Liver (tissue), 3 donors: ENCODE measurements around the gene RPH3AL.

Experiments
- CTCF ChIP-seq: fragments of 150-350 bp; IDR thresholded peaks from 2 replicates; pipeline ENCODE4 v1.5.1; 2017; ENCODE audit warnings: improper control_type of control experiment, low read depth, low read length; ENCODE audit not compliant: missing input control
- GABPA ChIP-seq, 2 donors: IDR thresholded peaks in 1 of 2; conservative IDR thresholded peaks in 1 of 2; 2 replicates each; pipeline ENCODE4 v1.6.1; 2016; ENCODE audit warnings: antibody characterized with exemption in 2 of 2, mild to moderate bottlenecking in 1 of 2, moderate library complexity in 1 of 2
- REST ChIP-seq: IDR thresholded peaks from 2 replicates; pipeline ENCODE4 v1.6.1; 2016; ENCODE audit warnings: antibody characterized with exemption, mild to moderate bottlenecking
- RXRA ChIP-seq, 2 donors: IDR thresholded peaks; 2 replicates each; pipeline ENCODE4 v1.6.1; 2017 to 2018; ENCODE audit warnings: antibody characterized with exemption in 2 of 2, mild to moderate bottlenecking in 1 of 2
- SP1 ChIP-seq: IDR thresholded peaks from 2 replicates; pipeline ENCODE4 v1.6.1; 2018; ENCODE audit warnings: antibody characterized with exemption, mild to moderate bottlenecking
- TAF1 ChIP-seq: conservative IDR thresholded peaks from 2 replicates; pipeline ENCODE4 v1.6.1; 2016; ENCODE audit warnings: antibody characterized with exemption, mild to moderate bottlenecking
- YY1 ChIP-seq: IDR thresholded peaks from 2 replicates; pipeline ENCODE4 v1.6.1; 2016; ENCODE audit warnings: antibody characterized with exemption, mild to moderate bottlenecking
- TF ChIP-seq, protein P1 (sequence below): IDR thresholded peaks from 2 replicates; pipeline ENCODE4 v1.6.1; 2016; ENCODE audit warnings: antibody characterized with exemption
- donor health status: healthy.
- donor health status: healthy.

GRCh38 chr17:282912-283882 lies 69.4 kb downstream of the RPH3AL start:
- TF ChIP-seq, protein P1, sequence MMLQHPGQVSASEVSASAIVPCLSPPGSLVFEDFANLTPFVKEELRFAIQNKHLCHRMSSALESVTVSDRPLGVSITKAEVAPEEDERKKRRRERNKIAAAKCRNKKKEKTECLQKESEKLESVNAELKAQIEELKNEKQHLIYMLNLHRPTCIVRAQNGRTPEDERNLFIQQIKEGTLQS: no peak
- no peak for TF ChIP-seq CTCF
- TF ChIP-seq YY1: no peak
- no peak for TF ChIP-seq TAF1
- TF ChIP-seq REST: no peak
- TF ChIP-seq SP1: no peak
- TF ChIP-seq RXRA (IDR thresholded peaks at IDR 0.05): no peak
- TF ChIP-seq GABPA (IDR thresholded peaks at IDR 0.05 in 1 of 2, conservative IDR thresholded peaks at IDR 0.05 in 1 of 2): no peak
